Subcutaneous adipose tissue (tissue), 4 donors: ENCODE data around the gene CFAP299. TPM values are rescaled to one million over a fixed set of nuclear protein-coding genes. Genes with fewer than 3 reads are reported as not detected.

Experiments
- CTCF ChIP-seq: fragments of 450-650 bp; IDR thresholded peaks from one replicate; pipeline ENCODE4 v1.5.1; 2016; ENCODE audit warnings: low read depth, mild to moderate bottlenecking, control low read depth, antibody characterized with exemption, moderate library complexity
- total RNA-seq, 4 donors: library from RNA; depleted of rRNA; stranded (reverse); fragments of >200 nt; gene quantifications; one replicate each; pipeline ENCODE4 v1.1.0, GENCODE V29; 2016

The CFAP299 gene
- total RNA-seq, 4 donors from 2014 or later, result not detected

DNA sequence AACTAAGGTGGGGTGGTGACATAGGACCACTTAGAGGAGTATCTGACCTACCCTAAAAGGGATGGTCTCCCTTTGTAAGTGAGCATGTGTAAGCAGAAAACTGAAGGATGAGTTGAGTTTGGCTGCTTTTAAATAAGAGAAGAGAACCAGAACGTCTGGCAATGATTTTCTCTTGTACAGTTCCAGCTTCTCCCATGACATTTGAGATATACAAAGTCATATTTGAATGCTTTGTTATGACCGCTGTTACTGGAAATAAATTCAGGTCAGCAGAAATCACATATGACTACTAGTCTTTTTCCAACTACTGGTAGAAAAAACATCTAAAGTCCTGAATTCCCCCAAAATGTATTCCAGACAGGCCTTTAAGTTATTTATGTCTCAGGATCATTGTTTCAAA lies 381.7 kb downstream of the CFAP299 start:
- TF ChIP-seq CTCF, result no peak

- TF ChIP-seq CTCF, result no peak
Observed at GRCh38 chr4:80726471-80726870, 390.9 kb downstream of the CFAP299 start.

GRCh38 chr4:80730158-80730557 lies 394.6 kb downstream of the CFAP299 start:
- no peak for TF ChIP-seq CTCF

- no peak for TF ChIP-seq CTCF
Observed at GRCh38 chr4:80731436-80731835, 395.9 kb downstream of the CFAP299 start.

- TF ChIP-seq CTCF, result no peak
Observed at GRCh38 chr4:80732010-80732409, 396.5 kb downstream of the CFAP299 start.

- no peak for TF ChIP-seq CTCF
Observed at GRCh38 chr4:80740375-80740774, 404.8 kb downstream of the CFAP299 start.

GRCh38 chr4:80751200-80751599 lies 415.7 kb downstream of the CFAP299 start:
- TF ChIP-seq CTCF, result no peak
